G401.6 (cell line): Measurements from ENCODE around the gene FASN.
A peak's percentile ranks its signal among the peaks of the same experiment; 100 is the strongest.

ENCODE experiments used
- FAIRE-seq: peaks from 2 replicates; lab custom pipeline; 2012; peaks lifted over from hg19 to GRCh38; lab: Jason Lieb, UNC

The FASN gene

DNA sequence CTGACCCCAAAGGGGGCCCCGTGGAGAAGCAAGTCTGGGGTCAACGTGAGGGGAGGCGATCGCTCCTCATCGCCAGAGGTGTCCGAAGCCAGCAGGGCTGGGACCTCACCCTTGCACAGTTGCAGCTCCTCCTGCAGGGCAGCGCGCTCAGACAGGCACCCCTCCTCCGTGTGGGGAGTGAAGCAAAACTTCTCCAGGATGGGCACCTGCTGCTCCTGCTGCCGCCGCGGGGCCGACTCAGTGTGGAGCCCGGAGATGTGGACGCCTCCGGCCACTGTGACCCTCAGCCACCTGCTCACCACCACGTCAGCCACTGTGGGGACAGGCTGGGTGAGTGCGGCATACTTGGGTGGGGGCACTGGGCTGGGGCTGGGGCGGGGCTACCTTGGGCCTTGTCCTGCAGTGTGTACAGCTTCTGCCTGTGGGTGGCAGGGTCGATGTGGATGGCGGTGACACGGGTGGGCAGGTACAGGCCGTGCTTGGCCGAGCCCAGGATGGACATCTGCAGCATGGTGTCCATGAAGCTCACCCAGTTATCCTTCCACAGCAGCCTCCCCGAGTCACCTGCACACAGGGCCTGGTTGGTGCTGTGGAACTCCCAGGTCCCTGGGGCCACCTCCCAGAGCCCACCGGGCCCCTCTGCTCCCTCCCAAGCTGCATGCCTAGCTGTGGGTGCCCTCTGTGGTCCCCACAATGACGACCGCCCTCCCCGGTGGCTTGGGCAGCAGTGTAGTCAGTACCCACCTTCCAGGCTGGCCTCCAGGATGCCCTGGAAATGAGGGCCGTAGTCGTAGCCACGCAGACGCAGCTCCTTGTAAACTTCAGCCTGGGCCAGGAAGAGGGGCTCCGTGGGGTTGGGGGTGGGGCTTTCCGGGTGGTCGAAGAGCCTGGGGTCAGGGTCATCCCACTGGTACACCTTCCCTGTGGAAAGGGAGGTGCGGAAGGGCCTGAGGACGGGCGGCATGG, 10.8 kb downstream of the FASN start:
- no peak for FAIRE-seq

DNA sequence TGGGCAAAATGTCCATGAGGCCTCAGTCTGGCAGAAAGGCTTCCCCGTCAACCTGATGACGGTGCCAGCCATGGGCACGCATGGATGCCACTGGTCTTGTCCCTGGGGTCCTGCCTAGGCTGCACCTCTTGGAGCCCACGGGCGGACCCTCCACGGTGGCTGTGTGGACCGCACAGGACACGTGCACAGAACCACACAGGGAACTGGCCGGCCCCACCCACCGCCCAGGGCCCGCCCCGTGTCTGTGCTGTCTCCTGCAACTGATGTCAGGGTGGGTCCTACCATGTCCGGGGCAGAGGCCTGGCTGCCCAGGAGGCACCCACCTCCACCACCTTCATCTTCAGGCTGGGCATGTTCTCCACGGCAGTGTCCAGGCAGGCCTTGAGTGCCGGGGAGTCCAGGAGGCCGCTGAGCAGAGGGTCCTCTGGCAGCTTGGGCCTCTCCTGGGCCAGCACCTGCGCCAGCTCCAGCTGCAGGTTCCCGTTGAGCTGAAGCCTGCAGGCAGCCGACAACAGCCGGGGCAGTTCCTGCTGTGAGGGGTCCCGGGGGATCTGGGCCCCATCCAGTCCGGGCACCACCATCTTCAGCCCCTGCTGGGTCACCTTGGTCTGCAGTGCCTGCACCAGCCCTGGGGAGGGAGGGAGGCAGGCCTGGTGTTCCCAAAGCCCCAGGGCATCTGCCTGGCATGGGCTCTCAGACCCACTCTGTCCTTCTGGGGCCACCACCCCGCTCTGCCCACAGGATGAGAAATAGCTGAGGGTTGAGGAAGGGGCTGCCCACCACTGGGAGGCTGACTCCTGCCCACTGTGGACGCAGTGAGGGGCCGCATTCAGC, 11.9 kb downstream of the FASN start:
- no peak for FAIRE-seq

DNA sequence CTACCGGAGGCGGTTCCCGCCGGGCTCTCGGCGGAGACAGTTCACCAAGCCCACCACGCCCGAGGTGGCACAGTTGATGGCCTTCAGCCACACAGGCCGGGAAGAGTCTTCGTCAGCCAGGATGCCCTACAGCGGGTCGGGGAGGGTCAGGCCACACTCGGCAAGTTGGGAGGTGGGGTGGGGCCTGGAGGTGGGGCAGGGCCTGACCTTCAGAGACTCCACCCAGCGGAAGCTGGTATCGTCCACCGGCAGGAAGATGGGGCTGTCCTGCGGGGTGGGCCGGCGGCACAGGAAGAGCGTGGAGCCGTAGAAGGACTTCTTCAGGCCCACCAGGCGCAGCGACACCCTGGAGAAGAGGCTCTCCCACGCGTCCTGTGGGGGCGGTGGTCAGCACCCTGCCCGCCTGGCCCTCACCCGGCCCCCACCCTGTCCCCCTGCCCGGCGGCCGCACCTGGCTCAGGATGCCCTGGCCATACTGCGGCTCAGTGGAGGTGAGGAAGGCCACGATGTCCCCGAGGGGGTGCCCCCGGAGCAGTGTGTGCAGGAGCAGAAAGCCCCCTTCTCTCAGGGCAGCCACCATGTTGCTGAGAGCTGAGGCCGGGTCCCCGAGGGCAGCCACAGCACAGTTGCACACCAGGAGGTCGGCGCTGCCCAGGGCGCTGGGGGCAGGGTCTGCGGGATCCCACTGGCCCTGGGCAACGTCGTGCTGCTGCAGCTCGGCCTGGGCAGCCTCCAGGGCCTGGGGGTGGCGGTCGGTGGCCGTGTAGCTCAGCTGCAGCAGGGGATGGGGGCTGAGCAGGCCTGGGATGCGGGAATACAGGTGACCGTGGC, 12.8 kb downstream of the FASN start:
- no peak for FAIRE-seq

DNA sequence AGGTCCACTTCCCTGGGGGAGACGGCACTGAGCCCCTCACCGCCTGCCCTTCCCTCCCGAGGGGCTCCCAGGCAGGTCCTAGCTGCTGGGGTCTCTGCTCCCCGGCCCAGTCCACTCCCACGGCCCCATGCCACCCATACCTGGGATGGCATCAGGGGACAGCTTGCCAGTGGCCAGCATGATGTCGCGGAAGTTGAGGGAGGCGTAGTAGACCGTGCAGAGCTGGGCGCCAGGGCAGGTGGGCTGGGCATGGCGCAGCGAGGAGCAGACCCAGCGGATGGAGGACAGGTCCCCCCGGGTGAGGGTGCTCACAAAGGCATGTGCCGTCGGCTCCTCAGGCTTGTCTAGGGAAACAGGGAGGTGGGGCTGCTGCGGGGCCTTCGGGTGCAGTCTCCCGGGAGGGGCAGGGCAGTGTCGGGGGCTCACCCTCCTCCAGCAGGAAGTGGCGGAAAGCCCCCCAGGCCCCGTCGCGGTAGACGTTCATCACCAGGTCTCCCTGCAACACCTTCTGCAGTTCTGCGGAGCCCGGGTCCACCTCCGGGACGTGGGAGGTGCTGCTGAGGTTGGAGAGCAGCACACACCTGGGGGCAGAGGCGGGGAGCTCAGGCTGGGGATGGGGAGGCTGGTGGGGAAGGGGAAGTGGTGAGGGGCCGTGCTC, 13.5 kb downstream of the FASN start:
- FAIRE-seq = no peak

DNA sequence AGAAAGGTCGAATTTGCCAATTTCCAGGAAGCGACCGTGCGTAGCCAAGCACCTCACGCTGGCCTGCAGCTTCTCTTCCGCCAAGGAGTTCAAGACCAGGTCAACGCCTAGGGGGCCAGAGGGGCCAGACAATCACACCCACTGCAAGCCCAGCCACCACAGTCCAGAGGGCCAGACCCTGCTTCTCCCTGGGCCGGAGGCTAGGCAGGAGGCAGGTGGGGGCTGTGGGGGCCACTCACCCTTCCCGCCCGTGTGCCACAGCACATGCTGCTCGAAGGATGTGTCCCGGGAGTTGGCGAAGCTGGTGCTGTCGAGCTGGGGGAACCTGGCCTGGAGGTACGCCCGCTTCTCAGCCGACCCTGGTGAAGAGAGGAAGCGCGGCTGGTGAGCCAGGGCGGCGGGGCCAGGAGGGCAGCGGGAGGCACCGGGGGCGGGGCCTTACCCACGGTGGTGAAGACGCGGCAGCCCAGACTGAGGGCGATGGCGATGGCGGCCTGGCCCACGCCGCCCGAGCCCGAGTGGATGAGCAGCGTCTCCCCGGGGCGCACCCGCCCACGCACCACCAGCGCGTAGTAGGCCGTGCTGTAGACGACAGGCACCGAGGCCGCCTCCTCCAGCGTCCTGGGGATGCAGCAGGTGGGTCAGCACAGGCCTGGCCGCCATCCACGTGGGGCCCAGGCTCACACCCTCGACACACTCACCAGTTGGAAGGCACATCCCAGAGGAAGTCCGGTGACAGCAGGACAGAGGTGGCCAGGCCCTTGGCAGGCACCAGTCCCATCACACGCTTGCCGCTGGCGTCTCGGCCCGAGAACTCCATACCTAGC, 14.3 kb downstream of the FASN start:
- FAIRE-seq = no peak

DNA sequence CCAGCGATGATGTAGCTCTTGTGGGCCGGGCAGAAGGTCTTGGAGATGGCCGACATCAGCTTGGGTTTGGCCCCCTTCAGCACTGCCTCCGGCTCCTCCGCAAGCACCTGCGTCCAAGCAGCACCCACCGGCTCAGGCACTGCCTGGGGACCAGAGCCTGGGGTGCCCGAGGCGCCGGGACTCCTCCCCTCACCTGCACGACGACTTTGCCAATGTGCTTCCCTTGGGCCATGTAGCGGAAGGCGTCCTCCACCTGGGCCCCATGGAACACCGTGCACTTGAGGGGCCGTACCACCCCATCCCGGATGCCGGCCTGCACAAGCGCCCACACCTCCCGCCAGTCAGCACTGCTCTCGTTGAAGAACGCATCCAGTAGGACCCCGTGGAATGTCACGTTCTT, 15.0 kb downstream of the FASN start:
- no peak for FAIRE-seq

DNA sequence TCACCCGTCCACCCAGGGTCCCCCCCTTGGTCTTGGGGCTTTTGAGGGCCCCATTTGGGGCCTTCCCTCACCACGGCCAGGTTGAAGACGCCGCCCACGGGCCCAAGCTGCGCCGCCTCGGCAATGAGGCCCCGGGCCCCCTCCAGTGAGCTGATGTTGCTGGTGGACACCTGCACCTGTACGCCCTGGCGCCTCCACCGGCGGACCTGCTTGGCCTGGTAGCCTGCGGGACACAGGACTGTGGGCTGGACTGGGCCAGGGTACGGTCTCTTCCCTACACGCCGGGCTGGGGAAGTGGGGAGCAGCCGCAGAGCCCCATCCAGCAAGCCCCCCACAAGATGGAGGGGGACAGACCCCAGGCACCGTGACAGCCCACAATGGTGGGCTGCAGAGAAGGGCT, 15.6 kb downstream of the FASN start:
- FAIRE-seq = no peak

DNA sequence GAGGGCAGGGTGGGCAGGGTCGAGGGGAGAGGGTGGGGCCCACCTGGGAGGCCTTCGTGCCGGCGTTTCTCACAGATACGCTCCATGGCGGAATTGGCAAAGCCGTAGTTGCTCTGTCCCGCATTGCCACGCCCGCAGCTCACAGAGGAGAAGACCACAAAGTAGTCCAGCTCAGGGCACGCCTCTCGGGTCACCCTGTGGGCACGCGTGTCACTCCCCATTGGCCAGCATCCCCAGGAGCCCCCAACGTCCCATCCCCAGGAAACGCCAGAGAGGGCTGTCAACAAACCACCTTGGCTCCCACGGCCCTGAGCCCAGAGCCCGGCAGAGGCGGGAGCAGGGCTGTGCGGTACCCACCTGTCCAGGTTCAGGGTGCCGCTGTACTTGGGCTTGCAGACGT, 16.1 kb downstream of the FASN start:
- FAIRE-seq = no peak

DNA sequence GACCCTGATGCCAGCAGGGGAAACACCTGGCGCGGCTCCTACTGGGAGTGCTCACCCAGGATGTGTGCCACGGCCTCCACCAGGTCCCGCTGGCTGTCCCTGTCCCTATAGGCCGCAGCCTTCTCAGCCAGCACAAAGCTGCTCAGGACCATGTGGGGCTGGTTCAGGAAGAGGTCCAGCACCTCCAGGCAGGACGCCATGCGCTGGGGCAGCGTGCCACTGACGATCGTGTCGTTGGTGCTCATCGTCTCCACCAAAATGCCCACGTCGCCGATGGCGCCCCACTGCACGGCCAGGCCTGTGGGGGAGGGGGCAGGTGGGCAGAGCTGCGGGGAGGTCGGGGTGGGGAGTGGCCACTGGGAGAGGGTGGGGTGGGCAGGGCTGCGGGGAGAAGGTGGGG, 16.5 kb downstream of the FASN start:
- FAIRE-seq = no peak

DNA sequence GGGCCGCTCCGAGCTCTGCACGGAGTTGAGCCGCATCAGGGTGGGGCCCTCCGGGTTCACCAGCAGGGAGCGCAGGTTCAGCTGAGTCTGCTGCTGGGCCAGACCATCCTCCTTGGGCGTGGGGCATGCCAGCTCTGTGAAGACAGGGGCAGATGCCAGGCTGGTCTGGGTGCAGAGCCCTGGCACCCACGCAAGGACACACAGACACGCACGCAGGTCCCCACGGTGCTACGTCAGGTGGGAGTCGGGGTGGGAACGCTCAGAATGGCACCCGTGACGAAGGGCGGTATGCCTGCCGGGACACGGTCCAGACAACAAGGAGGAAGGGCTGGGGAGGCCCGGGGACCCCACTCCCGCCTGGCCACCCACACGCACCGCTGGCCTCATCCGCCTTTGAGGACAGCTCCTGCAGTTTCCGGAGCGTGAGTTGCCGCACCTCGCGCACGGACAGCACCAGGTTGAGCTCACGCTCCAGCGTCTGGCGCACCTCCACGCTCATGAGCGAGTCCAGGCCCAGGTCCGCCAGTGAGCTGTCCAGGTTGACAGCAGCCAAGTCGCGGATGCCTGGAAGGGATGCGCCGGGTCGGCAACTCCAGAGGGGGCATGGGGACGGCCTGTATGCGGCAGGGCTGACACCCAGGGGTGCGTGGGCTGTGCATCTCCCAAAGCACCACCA, 17.1 kb downstream of the FASN start:
- no peak for FAIRE-seq

DNA sequence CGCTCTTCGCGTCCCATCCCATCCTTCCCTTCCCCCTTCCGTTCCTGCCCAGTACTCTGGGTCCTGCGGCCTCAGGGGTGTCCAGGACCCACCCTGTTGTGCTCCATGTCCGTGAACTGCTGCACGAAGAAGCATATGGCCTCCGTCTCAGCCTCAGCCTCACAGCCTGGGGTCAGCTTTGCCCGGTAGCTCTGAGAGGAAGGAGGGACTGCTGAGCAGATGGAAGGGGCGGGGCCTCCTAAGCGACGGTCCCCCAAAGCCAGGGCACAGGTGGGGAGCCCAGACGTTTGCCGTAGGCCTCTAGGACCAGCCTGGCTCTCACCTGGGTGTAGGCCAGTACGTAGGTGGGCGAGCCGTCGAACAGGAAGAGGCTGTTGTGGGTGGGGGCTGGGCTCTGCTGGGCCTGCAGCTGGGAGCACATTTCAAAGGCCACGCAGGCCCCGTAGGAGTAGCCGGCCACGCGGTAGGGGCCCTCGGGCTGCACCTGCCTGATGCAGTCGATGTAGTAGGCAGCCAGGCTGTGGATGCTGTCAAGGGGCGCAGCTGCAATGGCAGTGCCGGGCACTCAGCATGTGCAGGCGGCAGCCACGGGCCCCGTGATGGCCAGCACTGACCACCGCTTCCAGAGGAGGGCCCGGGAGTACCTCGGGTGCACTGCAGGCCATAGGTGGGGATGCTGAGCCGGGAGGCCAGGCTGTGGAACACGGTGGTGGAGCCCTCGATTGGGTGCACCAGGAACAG, 17.8 kb downstream of the FASN start:
- no peak for FAIRE-seq

DNA sequence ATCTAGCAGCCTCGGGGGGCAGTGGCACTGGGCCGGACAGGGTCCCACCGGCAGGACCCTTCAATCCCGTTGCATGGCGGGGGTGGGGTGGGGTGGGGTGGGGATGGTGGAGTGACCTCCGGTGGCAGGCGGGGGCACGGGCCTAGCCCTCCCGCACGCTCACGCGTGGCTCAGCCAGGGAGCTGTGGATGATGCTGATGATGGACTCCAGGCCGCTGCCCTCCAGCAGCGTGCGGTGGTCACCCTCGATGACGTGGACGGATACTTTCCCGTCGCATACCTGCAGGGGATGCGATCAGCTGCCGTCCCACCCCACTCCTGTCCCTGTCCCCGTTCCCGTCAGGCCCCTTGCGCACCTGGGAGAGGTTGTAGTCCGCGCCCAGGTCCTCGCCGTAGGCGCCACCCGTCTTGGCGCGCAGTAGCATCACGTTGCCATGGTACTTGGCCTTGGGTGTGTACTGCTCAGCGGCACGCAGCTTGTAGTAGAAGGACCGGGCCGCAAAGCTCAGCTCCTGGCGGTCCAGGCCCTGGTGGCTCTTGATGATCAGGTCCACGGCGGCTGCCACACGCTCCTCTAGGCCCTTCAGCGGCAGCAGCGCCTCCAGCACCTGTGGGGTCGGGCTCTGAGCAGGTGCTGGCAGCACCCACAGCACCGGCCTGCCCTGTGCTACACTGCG, 18.9 kb downstream of the FASN start:
- no peak for FAIRE-seq

DNA sequence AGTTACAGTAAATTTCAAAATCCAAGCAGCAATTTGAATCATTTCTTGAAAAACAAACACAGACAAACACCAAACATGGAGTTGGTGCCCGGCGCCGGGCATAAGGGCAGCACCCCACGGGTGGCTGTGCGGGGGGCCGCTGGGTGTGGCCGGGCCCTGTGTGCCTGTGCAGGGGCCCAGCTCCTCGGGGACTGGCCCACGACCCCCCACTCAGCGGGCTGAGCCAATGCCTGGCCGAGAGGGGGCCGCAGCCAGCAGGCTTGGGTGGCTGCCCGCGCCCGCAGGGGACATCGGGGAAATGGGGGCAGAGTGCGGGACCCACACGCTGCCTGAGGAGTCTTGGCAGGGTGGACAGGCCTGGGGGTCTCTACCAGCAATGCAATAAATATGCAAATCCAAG, 19.6 kb downstream of the FASN start:
- FAIRE-seq = no peak

DNA sequence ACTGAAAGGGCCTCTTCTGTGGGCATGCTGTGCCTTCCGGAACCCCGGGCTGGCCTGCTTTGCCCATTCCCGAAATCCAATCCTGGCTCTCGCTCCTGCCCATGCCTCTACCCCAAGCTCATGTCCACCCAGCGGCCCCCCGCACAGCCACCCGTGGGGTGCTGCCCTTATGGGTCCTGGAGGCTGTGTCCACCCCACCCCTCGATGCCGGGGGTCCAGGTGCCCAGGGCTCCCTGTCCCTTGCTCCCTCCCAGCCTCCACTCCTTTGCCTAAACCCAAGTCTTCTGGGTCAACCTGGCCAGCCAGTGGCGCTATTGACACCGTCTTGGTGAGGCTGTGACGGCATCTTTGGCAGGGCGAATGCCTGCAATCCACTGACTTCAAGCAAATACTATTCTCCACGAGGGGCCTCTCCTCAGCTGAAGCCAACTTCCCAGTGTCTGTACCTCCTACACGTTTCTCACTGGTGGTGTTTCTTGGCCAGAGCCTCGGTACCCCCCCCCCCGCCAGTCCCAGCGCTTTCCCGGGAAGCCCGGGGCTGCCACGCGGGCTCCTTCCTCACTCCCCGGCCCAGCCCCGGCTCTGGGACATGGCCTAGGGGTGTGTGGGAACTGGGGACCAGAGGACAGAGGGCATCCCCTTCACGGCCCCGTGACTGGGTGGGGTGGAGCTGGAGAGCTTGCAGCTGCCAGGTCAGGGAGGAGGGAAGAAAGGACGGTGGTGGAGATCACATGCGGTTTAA, 20.2 kb downstream of the FASN start:
- FAIRE-seq = peak; percentile 36

DNA sequence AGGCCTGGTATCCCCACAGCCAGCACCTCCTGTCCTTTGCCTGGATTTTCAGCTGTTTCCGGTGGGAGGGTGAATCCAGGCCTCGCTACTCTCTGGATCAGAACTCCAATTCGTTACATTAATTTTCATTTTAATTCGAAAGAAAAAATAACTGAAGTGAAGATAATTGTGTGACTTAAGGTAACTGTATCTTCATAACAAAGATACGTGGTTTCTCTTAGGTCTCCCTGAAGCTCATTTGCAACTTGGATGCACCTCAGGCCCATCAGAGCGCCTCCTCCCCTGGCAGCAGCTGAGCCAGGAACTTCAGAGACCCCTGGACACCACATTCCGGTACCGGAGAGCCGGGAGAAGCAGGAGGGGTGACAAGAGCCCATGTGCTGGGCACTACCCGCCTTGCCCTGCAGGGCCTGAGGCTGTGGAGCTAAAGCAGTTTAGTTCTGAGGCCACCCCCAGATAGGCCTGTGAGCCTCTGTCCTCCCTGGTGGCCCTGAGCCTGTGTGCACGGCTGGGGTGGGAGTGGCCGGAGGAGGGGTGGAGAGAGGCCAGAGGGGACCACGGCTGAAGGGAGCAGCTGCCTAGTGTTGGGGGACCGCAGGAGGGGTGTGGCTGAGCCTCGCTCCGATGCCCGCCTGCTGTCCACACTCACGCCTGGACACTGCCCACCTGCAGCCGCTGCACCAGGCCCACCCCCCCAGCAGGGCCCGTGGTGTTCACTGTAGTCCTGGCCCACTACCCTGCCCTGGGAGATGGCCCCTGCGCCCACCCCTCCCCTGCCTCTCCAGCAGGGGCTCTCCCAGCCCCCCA, 21.0 kb downstream of the FASN start:
- no peak for FAIRE-seq

DNA sequence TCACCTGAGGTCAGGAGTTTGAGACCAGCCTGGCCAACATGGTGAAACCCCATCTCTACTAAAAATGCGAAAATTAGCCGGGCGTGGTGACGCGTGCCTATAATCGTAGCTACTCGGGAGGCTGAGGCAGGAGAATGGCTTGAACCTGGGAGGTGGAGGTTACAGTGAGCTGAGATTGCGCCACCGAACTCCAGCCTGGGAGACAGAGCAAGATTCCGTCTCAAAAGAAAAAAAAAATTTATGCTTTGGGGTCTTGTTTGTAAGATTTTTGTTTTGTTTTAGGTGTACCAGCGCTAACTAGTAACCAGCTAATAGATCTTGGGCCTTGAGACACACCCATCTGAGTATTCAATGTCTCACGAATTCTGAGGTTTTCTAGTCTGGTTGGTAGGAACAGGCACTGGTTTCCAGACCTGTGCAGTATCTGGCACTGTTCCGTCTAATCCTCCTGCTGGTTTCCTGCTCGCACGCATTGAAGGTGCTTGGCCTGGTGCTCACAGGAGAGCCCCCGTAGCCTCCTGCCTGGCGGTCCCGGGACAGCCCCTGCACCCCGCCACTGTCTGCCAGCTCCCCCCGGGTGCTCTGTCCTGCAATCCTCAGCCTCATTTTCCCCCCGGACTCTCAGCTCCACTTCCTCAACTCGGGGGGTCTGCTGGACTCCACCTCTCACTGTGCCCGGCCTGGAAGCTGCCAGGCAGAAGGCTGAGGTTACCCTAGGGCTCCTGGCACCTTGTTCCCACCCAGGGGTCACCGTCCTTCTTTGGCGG, 21.8 kb downstream of the FASN start:
- peak; percentile 8 for FAIRE-seq

DNA sequence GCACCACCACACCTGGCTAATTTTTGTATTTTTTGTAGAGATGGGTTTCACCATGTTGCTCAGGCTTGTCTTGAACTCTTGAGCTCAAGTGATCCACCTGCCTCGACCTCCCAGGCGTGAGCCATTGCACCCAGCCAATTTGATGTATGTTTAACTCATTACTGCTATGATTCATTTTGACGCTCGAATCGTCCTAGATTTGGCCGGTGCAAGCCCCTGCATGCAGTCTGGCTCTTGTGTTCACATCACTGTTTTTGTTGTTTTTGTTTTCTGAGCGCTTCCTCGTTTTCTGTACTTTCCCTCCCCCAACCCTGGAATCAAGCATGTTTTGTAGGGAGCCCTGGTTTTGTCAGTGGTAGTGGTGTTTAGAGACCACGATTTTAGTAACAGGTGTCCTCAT, 24.6 kb downstream of the FASN start:
- no peak for FAIRE-seq
